ENCODE data around the gene SGTA.

DNA sequence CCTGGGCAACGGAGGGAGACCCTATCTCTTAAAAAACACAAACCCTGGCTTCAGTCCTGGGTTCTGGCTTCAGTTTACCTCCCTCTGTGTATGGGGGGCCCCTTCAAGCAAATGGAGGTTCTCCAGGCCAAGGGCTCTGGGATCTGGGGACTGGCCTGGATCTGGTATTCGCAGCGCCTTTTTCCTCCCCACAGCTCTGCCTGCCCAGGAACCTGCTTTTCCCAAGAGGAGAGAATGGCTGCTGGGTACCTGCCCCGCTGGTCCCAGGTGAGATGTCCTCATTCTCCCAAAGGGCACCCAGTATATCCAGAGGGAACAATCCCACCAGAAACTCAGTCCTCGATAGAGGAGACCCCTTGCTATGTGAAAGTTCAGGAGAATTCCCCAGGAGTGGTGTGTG lies 39.8 kb upstream of the SGTA start:
- TF ChIP-seq POLR2A (IDR thresholded peaks at IDR 0.05; ENCODE audit: borderline replicate concordance, extremely low read depth, insufficient read depth, insufficient read length), result no peak
- TF ChIP-seq, protein P1, sequence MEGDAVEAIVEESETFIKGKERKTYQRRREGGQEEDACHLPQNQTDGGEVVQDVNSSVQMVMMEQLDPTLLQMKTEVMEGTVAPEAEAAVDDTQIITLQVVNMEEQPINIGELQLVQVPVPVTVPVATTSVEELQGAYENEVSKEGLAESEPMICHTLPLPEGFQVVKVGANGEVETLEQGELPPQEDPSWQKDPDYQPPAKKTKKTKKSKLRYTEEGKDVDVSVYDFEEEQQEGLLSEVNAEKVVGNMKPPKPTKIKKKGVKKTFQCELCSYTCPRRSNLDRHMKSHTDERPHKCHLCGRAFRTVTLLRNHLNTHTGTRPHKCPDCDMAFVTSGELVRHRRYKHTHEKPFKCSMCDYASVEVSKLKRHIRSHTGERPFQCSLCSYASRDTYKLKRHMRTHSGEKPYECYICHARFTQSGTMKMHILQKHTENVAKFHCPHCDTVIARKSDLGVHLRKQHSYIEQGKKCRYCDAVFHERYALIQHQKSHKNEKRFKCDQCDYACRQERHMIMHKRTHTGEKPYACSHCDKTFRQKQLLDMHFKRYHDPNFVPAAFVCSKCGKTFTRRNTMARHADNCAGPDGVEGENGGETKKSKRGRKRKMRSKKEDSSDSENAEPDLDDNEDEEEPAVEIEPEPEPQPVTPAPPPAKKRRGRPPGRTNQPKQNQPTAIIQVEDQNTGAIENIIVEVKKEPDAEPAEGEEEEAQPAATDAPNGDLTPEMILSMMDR (IDR thresholded peaks at IDR 0.05 in 2 of 3, conservative IDR thresholded peaks at IDR 0.05 in 1 of 3; ENCODE audit: borderline replicate concordance in 1 of 3, insufficient read depth in 1 of 3, low read depth in 2 of 3, low read length in 2 of 3), result no peak
- TF ChIP-seq EZH2 (IDR thresholded peaks at IDR 0.05), result no peak
- TF ChIP-seq EZH2phosphoT487 (IDR thresholded peaks at IDR 0.05; ENCODE audit: borderline replicate concordance), result no peak
- TF ChIP-seq CEBPB (IDR thresholded peaks at IDR 0.05; ENCODE audit: low read depth), result no peak
- no peak for TF ChIP-seq EGR1 (IDR thresholded peaks at IDR 0.05; ENCODE audit: low read depth)
- TF ChIP-seq JUND (IDR thresholded peaks at IDR 0.05), result no peak
- TF ChIP-seq, protein P2, sequence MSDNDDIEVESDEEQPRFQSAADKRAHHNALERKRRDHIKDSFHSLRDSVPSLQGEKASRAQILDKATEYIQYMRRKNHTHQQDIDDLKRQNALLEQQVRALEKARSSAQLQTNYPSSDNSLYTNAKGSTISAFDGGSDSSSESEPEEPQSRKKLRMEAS (IDR thresholded peaks at IDR 0.05), result no peak

Measured in HCT116 (cell line).